ENCODE measurements around the gene DNAJC5G.

DNA sequence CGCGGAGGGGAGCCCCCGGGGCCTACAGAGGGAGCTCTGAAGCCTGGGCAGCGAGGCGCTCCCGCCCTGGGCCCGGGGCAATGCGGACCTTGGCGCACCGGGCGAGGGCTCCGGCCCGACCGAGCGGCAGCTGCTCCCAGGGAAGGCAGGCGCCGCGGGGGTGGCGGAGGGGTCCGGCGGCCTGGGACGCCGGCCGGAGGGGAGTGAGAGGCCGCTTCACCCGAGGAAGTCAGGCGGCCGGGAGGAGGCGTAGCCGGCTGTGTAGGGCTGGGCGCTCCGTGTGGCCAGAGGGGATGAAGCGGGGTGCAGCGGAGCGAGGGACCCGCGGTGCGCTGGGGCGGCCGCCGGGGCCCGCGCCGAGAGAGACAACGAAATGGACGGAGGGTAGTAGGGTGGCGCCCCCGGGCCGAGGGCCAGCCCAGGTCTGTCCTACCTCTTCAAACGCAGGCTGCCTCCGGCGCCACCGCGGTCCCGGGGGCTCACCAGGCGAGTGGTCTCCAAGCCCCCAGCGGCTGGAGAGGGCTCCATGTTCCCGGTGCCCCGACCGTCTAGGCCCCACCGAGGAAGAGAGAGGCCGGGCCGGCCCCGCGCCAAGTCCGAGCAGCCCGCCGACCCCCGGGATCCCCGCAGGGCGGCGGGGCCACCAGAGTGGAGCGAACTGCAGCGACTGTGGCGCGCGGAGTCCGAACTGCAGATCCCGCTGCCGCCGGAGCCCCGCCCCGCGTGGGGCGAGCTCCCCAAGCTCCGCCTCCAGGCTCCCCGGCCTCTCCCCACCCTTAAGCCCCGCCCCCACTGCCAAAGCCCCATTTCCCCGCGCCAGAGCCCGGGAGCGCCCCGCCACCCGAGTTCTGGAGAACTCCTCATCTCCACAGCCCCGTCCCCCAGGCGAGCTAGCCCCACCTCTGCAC, 12.6 kb upstream of the DNAJC5G start, which contains the start of gene SLC30A3:
- TF ChIP-seq EZH2 (IDR thresholded peaks at IDR 0.05; ENCODE audit: insufficient read depth, poor library complexity, severe bottlenecking) (peak; percentile 46), EZH2phosphoT487 (IDR thresholded peaks at IDR 0.05; ENCODE audit: insufficient read depth, low read depth) (peak; percentile 84; the same call in 1 of the 2 replicates)

All from GM23248 (cell line).